ENCODE data around the gene ZNF770.

DNA sequence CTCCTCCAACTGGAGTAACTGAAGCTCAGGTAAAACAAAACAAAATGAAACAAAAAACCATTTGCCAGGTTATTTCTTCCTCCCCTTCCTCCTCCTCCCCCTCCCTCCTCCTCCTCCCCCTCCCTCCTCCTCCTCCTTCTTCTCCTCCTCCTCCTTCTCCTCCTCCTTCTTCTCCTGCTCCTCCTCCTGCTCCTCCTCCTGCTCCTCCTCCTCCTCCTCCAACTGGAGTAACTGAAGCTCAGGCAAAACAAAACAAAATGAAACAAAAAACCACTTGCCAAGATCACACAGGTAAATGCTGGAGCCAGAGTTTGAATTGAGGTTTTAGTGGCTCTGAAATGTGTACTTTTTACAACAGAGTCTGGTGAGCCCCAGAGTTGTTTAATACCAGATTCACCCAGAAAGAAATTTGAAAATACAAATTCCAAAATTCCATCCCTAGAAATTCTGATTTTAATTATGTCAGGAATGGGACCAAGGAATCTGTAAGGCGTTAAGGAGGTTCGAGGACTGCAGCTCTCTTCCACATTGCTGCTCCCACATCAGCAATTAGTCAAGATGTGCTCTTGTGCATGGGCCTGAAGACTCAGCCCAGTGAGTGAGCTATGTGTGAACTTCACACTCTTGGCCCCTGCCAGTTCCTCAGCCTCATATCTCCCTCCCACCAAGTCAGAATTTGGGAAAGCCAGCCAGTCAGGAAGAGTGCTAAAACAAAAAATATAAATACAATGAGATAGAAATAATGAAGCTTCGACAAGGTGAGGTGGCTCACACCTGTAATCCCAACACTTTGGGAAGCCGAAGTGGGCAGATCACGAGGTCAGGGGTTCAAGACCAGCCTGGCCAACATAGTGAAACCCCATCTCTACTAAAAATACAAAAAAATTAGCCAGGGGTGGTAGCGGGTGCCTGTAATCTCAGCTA, 31.6 kb upstream of the ZNF770 start:
- TF ChIP-seq, protein P1, sequence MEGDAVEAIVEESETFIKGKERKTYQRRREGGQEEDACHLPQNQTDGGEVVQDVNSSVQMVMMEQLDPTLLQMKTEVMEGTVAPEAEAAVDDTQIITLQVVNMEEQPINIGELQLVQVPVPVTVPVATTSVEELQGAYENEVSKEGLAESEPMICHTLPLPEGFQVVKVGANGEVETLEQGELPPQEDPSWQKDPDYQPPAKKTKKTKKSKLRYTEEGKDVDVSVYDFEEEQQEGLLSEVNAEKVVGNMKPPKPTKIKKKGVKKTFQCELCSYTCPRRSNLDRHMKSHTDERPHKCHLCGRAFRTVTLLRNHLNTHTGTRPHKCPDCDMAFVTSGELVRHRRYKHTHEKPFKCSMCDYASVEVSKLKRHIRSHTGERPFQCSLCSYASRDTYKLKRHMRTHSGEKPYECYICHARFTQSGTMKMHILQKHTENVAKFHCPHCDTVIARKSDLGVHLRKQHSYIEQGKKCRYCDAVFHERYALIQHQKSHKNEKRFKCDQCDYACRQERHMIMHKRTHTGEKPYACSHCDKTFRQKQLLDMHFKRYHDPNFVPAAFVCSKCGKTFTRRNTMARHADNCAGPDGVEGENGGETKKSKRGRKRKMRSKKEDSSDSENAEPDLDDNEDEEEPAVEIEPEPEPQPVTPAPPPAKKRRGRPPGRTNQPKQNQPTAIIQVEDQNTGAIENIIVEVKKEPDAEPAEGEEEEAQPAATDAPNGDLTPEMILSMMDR (IDR thresholded peaks at IDR 0.05), result no peak
- TF ChIP-seq POLR2AphosphoS5 (IDR thresholded peaks at IDR 0.05; ENCODE audit: insufficient read depth in 1 of 2, low read depth in 1 of 2) (no peak), POLR2A (IDR thresholded peaks at IDR 0.05) (no peak)

Data from vagina (tissue), 2 donors.